HG03521 (cell line): ENCODE measurements around the gene RAB31.

Experiments used
- ATAC-seq: cut with Tn5 transposase; IDR thresholded peaks from one replicate; pipeline ENCODE4 v1.9.1; 2021; ENCODE audit warnings: mild to moderate bottlenecking, moderate library complexity; ENCODE audit not compliant: unreplicated experiment

RAB31 gene

GRCh38 chr18:9735879-9736278 lies 27.8 kb downstream of the RAB31 start:
- ATAC-seq = no peak

DNA sequence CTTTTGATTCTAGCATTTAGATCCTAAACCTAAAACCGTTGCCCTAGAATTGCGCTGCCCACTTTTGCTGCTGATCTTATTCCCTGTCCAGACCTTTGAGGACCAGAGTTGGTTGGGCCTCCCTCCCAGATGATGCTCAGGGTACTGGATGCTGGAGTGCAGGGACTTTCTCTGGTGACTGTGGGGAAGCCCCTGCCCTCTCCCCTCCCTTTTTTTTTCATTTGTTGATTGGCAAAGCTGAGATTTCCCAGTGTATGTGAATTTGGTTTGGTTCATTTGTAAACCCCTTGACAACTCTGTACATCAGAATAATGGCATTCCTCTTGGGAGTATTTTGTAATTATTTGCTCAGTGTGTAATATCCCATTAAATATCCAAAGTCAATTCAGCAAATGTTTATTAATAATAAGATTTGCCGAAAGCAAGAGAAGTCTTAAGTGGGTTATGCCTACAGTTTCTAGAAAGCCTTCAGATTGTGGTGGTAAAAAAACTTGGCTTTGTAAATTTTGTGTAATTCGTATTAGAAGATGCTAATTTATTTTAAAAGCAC lies 28.3 kb downstream of the RAB31 start:
- no peak for ATAC-seq

GRCh38 chr18:9737006-9737405 lies 28.9 kb downstream of the RAB31 start:
- no peak for ATAC-seq

GRCh38 chr18:9737472-9738121 lies 29.5 kb downstream of the RAB31 start:
- no peak for ATAC-seq

DNA sequence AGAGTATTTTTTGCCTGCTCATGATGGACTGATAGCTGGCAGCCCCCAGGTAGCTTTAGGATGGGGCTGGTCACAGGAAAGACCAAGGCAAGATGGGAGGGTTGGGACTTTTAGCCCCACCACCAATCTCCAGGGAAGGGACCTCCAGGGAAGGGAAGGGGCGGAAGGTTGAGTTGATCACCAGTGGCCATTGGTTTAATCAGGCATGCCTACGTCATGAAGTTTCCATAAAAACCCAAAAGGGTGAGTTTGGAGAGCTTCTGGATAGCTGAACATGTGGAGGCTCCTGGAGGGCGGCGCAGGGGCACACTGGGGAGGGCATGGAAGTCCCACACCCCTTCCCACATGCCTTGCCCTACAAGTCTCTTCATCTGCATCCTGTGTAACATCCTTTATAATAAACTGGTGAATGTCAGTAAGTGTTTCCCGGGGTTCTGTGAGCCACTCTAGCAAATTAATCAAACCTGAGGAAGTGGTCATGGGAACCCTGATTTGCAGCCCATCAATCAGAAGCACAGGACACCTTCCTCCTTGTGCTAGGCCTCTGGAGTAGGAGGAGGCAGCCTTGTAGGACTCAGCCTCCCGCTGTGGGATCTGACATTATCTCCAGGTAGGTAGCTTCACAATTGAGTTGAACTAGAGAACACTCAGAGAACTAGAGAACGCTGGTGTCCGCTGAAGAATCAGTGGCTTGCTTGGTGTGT lies 30.3 kb downstream of the RAB31 start:
- ATAC-seq = no peak

- no peak for ATAC-seq
Measured at GRCh38 chr18:9739516-9739915, 31.4 kb downstream of the RAB31 start.

GRCh38 chr18:9740071-9740470 lies 32.0 kb downstream of the RAB31 start:
- no peak for ATAC-seq

GRCh38 chr18:9741406-9741792 lies 33.3 kb downstream of the RAB31 start:
- no peak for ATAC-seq

GRCh38 chr18:9741793-9742523 lies 33.9 kb downstream of the RAB31 start:
- ATAC-seq = no peak

DNA sequence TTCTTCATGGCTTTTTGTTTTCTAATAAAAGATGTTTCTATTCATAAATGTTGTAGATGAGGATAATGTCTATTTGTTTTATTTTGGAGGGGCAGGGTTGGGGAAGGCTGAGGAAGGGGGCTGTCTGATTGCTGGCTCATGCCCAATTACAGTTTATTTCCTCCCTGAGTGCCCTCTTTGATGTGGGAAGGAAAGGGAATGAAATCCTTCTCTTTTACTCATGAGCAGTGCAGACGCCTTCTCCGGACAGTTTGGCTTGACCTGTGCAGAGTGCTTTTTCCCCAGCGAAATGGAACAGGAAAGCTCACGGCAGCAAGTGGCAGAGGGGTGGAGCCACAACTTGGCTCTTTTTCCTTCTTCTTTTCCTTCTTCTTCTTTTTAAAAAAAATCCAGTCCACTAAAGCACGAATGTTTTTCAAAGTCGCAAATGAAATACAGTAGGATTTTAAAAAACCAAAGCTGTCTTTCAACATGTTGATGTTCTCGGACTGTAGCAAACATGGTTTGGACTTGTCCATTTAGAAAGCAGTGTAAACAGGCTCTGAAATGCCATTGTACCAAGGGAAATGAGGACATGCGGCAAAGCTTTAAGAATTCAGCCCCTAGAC lies 34.5 kb downstream of the RAB31 start:
- ATAC-seq = no peak

GRCh38 chr18:9743200-9744016 lies 35.3 kb downstream of the RAB31 start:
- ATAC-seq = no peak

DNA sequence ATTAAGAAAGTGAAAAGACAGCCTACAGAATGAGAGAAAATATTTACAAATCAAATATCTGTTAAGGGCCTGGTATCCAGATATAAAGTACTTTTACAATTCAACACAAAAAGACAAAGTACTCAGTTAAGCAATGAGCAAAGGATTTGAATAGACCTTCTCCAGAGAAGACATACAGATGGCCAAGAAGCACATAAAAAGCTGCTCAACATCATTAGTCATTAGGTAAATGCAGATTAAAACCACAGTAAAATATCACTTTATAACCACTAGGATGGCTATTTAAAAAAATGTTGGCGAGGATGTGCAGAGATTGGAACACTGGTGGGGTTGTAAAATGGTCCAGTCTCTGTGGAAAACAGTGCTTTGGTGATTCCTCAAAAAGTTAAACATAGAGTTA lies 38.9 kb downstream of the RAB31 start:
- ATAC-seq = no peak

DNA sequence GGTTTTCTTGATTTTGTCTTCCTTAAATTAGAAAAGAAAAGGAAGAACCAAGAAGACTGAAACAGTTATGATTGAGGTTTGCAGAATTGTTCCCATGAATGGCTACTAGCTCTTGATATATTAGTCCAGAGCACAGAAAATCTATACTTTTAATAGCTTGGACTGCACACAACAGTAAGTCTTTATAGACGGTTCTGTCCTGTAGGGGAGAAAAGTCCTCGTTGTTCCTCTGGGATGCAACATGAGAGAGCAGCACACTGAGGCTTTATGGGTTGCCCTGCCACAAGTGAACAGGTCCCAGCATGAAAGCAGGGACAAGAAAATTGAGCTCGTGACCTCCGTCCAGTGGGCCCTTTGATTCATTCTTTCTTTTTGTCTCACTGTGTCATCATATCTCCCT lies 41.5 kb downstream of the RAB31 start:
- no peak for ATAC-seq

DNA sequence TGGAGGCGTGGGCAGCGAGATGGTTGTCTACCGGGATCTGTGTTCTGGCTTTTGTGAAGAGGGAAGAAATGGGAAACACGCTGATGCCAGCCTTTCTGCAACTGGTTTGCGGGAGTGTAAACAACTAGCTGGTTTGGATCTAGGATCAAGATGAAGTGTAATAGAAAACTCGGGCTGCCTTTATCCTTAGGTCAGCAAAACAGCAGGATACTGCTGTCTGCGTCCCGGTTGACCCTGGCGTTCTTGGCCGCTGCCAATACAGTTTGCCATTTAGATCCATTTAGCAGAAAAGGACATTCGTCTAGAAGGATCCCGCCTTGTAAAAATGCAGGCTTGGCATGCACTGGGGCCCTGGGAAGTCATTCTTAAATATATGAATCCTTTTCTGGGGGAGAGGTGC lies 42.0 kb downstream of the RAB31 start:
- ATAC-seq = no peak

GRCh38 chr18:9750606-9751304 lies 42.7 kb downstream of the RAB31 start:
- no peak for ATAC-seq

DNA sequence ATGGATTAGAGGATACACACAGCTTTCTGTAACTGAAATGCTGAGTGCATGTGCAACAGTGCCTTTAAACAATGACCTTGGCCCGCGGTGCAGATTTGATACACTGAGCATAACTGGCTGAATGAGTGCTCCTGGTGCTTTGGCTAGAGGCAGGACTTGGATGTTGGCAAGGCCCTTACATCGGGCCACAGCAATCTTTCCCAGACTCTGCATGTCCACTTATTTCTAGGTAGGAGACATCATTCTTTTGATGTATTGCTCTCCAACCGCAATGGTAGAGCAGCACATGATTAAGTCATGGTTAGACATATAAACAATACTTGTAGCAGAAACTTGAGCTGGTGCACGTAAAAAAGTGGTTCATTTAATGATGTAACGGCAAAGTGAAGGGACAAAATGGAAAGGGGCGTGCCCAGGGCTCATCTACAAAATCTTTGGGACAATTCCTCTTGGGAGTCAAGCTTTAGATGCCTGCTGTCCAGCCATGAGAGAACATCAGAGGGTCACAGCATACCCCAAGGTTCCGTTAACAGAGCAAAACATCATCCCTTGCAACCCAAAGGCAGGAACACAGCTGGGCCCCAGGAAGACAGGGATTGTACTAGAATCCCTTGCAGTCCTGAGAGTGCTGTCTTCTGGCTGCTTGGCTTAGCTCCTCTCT lies 43.4 kb downstream of the RAB31 start:
- no peak for ATAC-seq

DNA sequence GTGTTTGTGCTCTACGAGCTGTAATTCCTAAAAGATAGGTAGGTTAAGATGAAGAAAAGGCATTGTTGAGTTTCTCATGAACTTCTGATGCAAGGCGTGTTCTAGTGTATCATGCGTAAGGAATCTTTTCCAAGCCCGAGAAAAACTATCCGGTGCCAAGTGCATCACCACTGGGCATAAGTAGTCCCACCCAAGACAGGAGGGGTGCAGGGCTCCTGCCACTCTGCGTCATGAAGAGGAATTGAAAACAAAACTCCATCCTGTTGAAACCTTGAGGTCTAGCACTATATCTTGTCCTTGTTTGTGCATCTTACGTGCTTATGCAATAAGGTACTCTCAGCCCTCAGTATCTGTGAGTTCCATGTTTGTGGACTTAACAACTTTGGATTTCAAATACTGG lies 45.7 kb downstream of the RAB31 start:
- no peak for ATAC-seq

DNA sequence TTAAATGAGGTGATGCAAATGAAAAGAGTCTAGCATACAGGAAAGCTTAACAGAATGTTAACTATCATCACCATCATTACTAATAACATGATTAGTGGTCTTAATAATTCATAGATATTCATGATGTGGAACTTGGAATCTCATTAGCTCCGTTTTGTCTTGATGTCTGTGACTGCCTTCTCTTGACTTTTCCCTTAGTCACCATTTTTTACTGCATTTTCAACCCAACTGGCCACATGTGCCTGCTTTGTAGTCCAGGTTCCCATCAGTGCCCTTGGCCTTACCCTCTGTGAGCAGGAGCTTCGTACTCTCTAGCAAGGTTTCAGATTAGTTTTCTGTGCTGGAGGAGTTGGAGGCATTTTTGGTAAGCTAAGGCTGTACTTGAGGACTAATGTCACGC lies 47.0 kb downstream of the RAB31 start:
- no peak for ATAC-seq

DNA sequence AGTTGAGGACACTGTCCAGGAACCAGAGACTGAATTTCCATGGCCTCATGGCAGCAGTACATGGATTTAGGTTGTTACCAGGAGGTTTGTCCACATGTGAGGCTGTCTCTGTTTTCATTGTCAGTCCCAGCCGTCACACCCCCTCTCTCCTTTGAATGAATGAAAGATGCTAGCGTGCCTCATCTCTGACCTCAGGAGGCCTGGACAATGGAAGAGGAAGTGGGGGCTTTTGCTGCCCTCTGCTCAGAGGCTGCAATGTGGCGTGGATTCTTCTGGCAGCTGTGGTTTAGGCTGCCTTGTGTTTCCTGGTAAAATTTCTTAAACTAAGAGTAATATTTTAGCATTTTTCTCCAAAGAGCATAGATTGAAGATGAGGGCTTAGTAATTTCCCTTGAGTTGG lies 47.5 kb downstream of the RAB31 start:
- no peak for ATAC-seq
